GM19324 (cell line): ENCODE data around the gene DOC2A.

Source experiments
- ATAC-seq: cut with Tn5 transposase; IDR thresholded peaks from one replicate; pipeline ENCODE4 v1.9.1; 2021; ENCODE audit warnings: mild to moderate bottlenecking, moderate library complexity; ENCODE audit not compliant: unreplicated experiment, low FRiP score

The DOC2A gene

GRCh38 chr16:30006095-30006473 lies 4.7 kb downstream of the DOC2A start:
- ATAC-seq, result no peak

DNA sequence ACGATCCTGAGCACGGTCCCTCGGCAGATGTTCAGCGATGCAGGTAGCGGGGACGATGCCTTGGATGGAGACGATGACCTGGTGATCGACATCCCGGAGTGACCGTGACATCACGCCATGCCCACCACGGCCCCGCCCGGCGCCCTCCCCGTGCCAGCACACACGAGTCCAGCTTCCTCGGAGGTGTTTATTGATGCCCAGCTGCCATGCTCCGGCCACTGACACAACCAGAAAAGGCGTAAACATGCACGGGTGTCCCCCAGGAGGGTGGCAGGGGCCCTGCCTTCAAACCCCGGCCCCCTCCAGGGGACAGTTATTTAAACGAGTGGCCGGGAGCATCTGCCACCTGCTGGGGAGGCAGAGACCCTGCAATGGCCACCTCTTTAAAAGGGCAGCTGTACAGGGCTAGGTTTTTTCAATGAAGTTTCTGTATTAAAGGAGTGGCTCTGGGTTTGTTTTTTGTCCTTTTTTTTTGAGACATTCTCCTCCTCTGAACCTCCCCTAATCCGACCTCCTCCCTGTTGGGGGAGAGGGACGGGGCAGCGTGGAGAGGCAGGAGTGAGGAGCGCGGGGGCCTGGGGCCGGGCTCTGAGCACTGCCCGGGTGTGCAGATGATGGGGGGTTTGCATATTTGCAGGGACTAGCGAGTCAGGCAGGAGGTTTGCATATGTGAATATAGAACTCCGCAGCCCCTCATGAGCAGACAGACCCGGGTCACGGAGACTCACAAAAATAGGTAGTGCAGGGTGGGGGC lies 5.3 kb downstream of the DOC2A start:
- no peak for ATAC-seq

DNA sequence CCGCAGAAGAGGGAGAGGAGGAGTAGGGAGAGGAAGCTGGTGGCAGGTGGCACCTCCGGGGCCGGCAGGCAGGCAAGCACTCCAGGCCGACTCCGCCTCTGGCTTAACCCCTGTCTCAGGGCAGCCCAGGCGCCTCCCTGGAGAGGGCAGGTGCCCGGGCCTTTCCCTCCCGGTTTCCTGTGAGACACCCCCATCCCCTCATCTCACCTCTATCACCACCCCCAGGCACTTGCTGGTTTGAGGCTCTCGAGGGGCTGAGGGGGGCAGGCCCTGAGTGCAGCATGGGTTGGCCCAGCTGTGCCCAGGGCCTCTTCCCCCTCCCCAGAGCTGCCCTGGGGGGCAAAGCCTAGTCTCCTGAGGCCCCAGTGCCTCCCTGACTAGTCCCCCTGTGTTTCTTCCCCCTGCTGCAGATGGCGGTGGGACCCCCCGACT lies 6.0 kb downstream of the DOC2A start:
- ATAC-seq, result no peak

- ATAC-seq, result no peak
Measured at GRCh38 chr16:30004424-30004776, 6.4 kb downstream of the DOC2A start.

DNA sequence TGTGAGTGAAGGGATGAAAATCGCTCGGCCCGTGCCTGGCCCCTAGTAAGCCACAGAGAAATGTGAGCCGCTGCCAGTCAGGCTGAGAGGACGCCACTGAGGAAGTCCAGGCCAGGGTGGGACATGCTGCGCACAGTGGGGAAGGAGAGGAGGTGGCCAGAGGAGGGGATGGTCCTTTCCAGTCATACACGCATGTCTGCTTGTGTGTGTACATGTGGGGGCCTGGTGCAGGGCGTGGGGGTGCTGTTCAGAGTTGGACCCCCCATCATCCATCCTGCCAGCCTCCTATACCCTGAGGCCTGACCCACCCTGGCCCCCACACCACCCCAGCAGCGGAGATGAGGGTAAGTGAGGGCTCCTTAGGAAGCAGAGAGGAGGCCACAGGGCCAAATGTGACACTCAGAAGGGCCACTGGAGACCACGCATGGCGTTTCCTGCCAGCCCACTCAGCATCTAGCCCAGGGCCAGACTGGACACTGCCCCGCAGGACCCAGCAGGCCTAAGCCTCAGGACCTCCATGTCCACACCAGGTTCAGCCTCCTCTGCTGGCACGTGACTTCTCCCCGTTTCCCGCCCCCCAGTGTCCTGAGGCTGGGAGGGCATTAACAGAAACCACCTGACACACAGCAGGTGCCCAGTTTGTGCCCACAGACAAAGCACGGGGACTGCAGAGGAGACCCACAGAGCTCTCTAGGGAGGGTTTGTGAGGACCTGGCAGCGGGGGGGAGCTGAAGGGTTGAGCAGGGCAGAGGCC lies 7.0 kb downstream of the DOC2A start:
- no peak for ATAC-seq

GRCh38 chr16:30002614-30003346 lies 8.0 kb downstream of the DOC2A start:
- ATAC-seq, result no peak

DNA sequence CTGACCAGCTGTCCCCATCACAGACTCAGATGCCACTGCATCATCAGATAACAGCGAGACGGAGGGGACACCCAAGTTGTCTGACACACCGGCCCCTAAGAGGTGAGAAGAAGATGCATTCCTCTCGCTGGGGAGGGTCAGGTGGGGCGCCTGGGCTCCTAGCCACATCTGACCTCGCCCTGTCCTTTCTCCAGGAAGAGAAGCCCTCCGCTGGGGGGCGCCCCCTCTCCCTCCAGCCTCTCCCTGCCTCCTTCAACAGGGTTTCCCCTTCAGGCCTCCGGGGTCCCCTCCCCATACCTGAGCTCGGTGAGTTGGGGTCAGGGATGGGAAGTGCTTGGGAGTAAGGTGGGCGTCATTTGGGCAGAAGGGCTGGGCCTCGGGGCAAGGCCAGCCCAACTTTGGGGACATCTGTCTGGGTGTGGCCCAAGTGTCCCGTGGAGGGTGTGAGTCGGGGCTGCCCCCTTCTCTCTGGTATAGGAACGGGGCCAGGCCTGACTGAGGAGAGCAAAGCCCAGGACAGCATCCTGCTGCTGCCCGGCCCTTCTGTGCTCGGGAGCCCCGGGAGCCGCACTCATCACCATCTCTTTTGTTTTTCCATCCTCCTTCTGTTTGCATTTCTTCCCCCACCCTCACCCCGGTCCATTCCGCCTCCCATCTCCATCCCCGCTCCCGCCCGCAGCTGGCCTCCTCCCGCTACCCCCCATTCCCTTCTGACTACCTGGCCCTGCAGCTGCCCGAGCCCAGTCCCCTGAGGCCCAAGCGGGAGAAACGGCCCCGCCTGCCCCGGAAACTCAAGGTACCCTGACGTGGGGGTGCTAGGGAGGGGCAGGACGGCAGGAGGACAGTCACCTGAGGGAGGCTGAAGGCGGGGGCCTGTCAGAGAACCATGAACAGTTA lies 9.8 kb downstream of the DOC2A start:
- ATAC-seq, result no peak

GRCh38 chr16:29999605-30000004 lies 11.2 kb downstream of the DOC2A start:
- no peak for ATAC-seq

- ATAC-seq, result no peak
Measured at GRCh38 chr16:29996766-29997250, 14.0 kb downstream of the DOC2A start.

- ATAC-seq, result peak; percentile 94
Measured at GRCh38 chr16:29995911-29996765, 14.7 kb downstream of the DOC2A start, which contains the start of gene INO80E. INO80E (plus strand) TSS chr16:29996241; CDS start chr16:29996311, 70 bp downstream.

DNA sequence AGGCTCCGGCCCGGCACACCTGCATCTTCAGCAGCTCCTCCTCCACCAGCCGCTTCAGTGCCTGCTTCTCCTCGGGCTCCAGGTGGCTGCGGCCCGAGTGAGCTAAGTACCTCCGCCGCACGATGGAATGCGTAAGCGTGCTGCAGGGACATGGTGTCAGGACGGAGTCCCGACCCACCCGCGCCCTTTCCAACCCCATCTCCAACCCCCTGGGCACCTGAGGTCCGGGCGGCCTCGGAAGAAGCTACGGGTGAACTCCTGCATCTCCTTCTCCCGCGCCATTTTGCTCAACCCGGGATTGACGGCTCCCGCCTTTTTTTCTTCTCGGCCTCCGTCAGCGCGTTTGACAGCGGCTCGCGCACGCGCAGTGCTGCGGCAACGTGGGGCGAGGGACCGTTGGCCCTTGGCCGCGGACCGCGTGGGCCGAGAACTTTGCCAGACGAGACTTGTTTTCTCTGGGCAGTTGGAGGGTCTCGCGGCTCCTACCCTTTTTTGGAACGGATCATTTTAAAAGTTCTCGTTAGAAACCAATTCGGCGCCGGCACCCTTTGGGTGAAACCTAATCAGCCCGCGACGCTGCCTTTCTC lies 15.4 kb downstream of the DOC2A start, which contains the start of gene HIRIP3:
TSS of gene HIRIP3 (minus strand) at position 294 of the 587 bp plus-strand sequence. CDS start at position 282, 12 bp downstream.
- peak; percentile 66 for ATAC-seq

DNA sequence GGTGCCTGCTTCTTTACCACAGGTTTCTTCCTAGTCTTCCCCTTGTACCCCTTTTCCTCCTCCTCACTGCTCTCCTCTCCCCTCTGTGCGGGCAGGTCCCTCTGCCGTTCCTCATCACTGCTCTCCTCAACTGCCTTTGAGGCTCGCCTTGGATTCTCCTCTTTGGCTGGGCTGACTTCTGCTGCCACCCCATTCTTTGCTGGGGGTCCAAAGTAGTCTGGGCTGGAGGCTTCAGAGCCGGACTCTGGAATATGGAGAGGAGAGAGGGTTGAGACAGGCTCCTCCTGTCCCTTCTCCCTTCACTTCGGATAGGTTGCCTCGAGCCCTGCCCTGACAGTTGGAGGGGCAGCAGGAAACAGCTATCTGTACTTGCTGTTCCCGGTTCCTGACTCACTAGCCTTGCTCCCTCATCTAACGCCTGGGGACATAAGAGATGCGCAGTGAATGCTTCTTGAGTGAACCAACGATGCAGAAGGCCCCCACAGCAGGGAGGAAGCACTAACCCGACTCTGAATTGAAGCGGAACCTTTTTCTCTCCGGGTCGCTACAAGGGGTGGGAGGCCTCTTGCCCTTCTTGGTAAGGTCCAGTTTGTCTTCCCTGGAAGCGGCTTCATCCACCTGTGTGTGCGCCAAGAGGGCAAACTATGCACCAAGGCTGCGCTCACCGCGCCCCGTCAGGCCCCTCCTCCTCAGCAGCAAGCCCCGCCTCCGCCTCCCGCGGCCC lies 16.1 kb downstream of the DOC2A start:
- ATAC-seq, result peak; percentile 13

- ATAC-seq, result no peak
Measured at GRCh38 chr16:29993903-29994599, 16.8 kb downstream of the DOC2A start.

- ATAC-seq, result no peak
Measured at GRCh38 chr16:29993191-29993902, 17.5 kb downstream of the DOC2A start.

GRCh38 chr16:29992344-29992967 lies 18.4 kb downstream of the DOC2A start:
- no peak for ATAC-seq

- ATAC-seq, result no peak
Measured at GRCh38 chr16:29991571-29991904, 19.3 kb downstream of the DOC2A start.
